ENCODE data around the gene TUBG1. TPM values are rescaled to one million over a fixed set of nuclear protein-coding genes. Genes with fewer than 3 reads are reported as not detected.

The TUBG1 gene
- total RNA-seq, 1 donor from 2014 or later = 49.7 TPM

Other genes starting within 250 kb of the TUBG1 start
- 295 TPM for gene STAT3, start 221.2 kb upstream of the TUBG1 start, total RNA-seq
- gene CAVIN1, start 186.4 kb upstream of the TUBG1 start, total RNA-seq = 177 TPM
- gene ATP6V0A1, start 150.8 kb upstream of the TUBG1 start, total RNA-seq = 67.1 TPM
- gene NAGLU, start 73.4 kb upstream of the TUBG1 start, total RNA-seq = 33.1 TPM
- gene HSD17B1, start 56.8 kb upstream of the TUBG1 start, total RNA-seq = 3.6 TPM
- gene COASY, start 47.5 kb upstream of the TUBG1 start, total RNA-seq = 77.0 TPM
- gene MLX, start 42.6 kb upstream of the TUBG1 start, total RNA-seq = 53.8 TPM
- gene PSMC3IP, start 32.0 kb upstream of the TUBG1 start, total RNA-seq = 4.3 TPM
- gene RETREG3, start 309 bp upstream of the TUBG1 start, total RNA-seq = 76.5 TPM
- gene TUBG2, start 49.6 kb downstream of the TUBG1 start, total RNA-seq = 41.0 TPM
- gene PLEKHH3, start 67.3 kb downstream of the TUBG1 start, total RNA-seq = 64.2 TPM
- gene CCR10, start 72.2 kb downstream of the TUBG1 start, total RNA-seq = 1.1 TPM
- gene CNTNAP1, start 72.8 kb downstream of the TUBG1 start, total RNA-seq = 15.3 TPM
- gene EZH1, start 135.4 kb downstream of the TUBG1 start, total RNA-seq = 45.7 TPM
- 41.9 TPM for gene RAMP2, start 151.5 kb downstream of the TUBG1 start, total RNA-seq
- gene VPS25, start 163.8 kb downstream of the TUBG1 start, total RNA-seq = 54.0 TPM
- gene WNK4, start 170.9 kb downstream of the TUBG1 start, total RNA-seq = not detected
- 80.4 TPM for gene COA3, start 189.0 kb downstream of the TUBG1 start, total RNA-seq
- gene CNTD1, start 189.2 kb downstream of the TUBG1 start, total RNA-seq = 0.75 TPM
- gene BECN1, start 214.6 kb downstream of the TUBG1 start, total RNA-seq = 101 TPM
- 113 TPM for gene PSME3, start 223.7 kb downstream of the TUBG1 start, total RNA-seq
- 3.6 TPM for gene AOC2, start 234.9 kb downstream of the TUBG1 start, total RNA-seq
- gene AOC3, start 241.5 kb downstream of the TUBG1 start, total RNA-seq = 89.9 TPM